ENCODE measurements around the gene CCL24. TPM values are rescaled to one million over a fixed set of nuclear protein-coding genes. Genes with fewer than 3 reads are reported as not detected.
"Not testable (repeated sequence)": the region's sequence is repeated elsewhere in the genome, so short reads cannot be mapped to it uniquely, and the experiment has no call there.

CCL24 gene
- total and polyA plus RNA-seq, 2 donors from 2014 or later, result not detected

DNA sequence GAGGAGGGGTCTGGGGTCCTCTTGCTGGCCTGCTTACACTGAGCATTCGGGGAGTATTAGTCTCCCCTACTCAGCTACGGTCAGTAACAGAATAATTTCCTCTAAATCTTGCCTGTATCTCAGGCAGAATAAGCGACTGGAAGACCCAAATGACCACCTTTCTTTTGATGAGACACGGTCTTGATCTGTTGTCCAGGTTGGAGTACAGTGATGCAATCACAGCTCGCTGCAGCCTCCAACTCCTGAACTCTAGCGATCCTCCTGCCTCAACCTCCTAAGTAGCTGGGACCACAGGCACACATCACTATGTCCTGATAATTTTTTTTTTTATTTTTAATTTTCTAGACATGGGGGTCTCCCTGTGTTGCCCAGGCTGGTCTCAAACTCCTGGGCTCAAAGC is 17.2 kb downstream of the CCL24 start:
- H3K9ac ChIP-seq (ENCODE audit: low read length in 3 of 3), result no peak overlapping the region
- no peaks in the 10 kb centered on the region for H3K4me1 ChIP-seq (ENCODE audit: control insufficient read depth in 2 of 3, insufficient read depth in 2 of 3, low read depth in 1 of 3, low read length in 3 of 3)
- H3K9me3 ChIP-seq (ENCODE audit: control insufficient read depth in 2 of 3, insufficient read depth in 1 of 3, low read length in 3 of 3), result no peaks in the 10 kb centered on the region
- intact Hi-C loops (cut with DNase I), result no loop called here
- TF ChIP-seq, protein P1, sequence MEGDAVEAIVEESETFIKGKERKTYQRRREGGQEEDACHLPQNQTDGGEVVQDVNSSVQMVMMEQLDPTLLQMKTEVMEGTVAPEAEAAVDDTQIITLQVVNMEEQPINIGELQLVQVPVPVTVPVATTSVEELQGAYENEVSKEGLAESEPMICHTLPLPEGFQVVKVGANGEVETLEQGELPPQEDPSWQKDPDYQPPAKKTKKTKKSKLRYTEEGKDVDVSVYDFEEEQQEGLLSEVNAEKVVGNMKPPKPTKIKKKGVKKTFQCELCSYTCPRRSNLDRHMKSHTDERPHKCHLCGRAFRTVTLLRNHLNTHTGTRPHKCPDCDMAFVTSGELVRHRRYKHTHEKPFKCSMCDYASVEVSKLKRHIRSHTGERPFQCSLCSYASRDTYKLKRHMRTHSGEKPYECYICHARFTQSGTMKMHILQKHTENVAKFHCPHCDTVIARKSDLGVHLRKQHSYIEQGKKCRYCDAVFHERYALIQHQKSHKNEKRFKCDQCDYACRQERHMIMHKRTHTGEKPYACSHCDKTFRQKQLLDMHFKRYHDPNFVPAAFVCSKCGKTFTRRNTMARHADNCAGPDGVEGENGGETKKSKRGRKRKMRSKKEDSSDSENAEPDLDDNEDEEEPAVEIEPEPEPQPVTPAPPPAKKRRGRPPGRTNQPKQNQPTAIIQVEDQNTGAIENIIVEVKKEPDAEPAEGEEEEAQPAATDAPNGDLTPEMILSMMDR (IDR thresholded peaks at IDR 0.05; ENCODE audit: borderline replicate concordance, extremely low read depth, insufficient read depth), result no peak
- H3K4me3 ChIP-seq (ENCODE audit: low read length in 3 of 3), result no peak overlapping the region
- no peak overlapping the region for H3K27ac ChIP-seq (ENCODE audit: low read depth in 2 of 2, low read length in 2 of 2)
- no peaks in the 10 kb centered on the region for H3K27me3 ChIP-seq (ENCODE audit: control insufficient read depth, insufficient read depth, low read length)
- H3K36me3 ChIP-seq (ENCODE audit: control insufficient read depth in 2 of 3, insufficient read depth in 3 of 3, low read length in 3 of 3), result no peaks in the 10 kb centered on the region
- DNase-seq (no peak), FAIRE-seq (no peak)

DNA sequence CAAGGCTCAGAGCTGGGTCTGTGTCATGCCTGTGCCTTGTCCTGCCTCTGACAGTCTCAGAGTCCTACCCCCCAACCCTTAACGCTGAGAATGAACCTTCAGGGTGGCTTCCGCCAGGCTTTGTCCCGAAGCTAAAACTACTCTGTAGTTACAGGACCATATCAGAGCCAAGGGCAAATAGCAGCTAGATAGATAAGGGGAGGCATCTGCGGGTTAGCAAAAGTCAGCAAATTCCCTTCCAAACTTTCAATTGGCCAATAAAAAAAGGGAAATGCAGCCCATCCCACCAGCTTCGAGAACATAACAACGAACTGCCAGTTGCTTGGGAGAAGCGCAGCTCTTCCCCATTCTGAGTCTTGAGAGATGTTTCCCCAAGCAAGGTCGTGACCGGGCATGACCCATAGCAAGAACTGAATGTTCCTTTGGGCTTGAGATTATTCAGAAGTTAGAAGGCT is 17.7 kb downstream of the CCL24 start:
- no peaks in the 10 kb centered on the region for H3K9me3 ChIP-seq (ENCODE audit: control insufficient read depth in 2 of 3, insufficient read depth in 1 of 3, low read length in 3 of 3)
- H3K4me3 ChIP-seq (ENCODE audit: low read length in 3 of 3), result no peak overlapping the region
- intact Hi-C loops (cut with DNase I), result no loop called here
- no peak for FAIRE-seq
- no peaks in the 10 kb centered on the region for H3K36me3 ChIP-seq (ENCODE audit: control insufficient read depth in 2 of 3, insufficient read depth in 3 of 3, low read length in 3 of 3)
- TF ChIP-seq, protein P1 (IDR thresholded peaks at IDR 0.05; ENCODE audit: borderline replicate concordance, extremely low read depth, insufficient read depth), result no peak
- no peak overlapping the region for H3K9ac ChIP-seq (ENCODE audit: low read length in 3 of 3)
- no peaks in the 10 kb centered on the region for H3K27me3 ChIP-seq (ENCODE audit: control insufficient read depth, insufficient read depth, low read length)
- H3K4me1 ChIP-seq (ENCODE audit: control insufficient read depth in 2 of 3, insufficient read depth in 2 of 3, low read depth in 1 of 3, low read length in 3 of 3), result no peaks in the 10 kb centered on the region
- H3K27ac ChIP-seq (ENCODE audit: low read depth in 2 of 2, low read length in 2 of 2), result peak overlapping the region in 1 of 2 donors; percentile 7
- DNase-seq, result peak in 2 of 5 donors; percentile 10 to 91

DNA sequence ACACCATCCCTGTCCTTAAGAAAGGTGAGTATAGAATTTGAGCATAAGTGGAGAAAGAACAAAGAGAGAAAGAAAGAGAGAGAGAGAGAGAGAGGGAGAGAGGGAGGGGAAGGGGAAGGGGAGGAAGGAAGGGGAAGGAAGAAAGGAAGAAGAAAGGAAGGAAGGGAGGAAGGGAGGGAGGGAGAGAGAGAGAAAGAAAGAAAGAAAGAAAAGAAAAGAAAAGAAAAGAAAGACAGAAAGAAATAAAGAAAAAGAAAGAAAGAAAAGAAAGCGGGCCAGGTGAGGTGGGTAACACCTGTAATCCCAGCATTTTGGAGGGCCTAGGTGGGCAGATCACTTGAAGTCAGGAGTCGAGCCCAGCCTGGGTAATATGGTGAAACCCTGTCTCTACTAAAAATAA is 19.9 kb downstream of the CCL24 start:
- intact Hi-C loops (cut with DNase I), result no loop called here
- H3K4me1 ChIP-seq (ENCODE audit: control insufficient read depth in 2 of 3, insufficient read depth in 2 of 3, low read depth in 1 of 3, low read length in 3 of 3), result no peaks in the 10 kb centered on the region

DNA sequence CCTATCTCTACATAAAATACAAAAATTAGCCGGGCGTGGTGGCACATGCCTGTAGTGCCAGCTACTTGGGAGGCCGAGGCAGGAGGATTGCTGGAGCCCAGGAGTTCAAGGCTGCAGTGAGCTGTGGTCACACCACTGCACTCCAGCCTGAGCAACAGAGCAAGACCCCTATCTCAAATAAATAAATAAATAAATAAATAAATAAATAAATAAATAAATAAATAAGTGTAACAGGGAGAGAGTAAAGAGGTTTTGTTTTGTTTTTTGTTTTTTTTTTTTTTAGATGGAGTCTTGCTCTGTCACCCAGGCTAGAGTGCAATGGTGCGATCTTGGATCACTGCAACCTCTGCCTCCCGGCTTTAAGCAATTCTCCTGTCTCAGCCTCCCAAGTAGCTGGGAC is 21.0 kb downstream of the CCL24 start:
- H3K4me3 ChIP-seq (ENCODE audit: low read length in 3 of 3); H3K9ac ChIP-seq (ENCODE audit: low read length in 3 of 3); H3K9me3 ChIP-seq (ENCODE audit: control insufficient read depth in 2 of 3, insufficient read depth in 1 of 3, low read length in 3 of 3); DNase-seq; FAIRE-seq; H3K4me1 ChIP-seq (ENCODE audit: control insufficient read depth in 2 of 3, insufficient read depth in 2 of 3, low read depth in 1 of 3, low read length in 3 of 3); H3K36me3 ChIP-seq (ENCODE audit: control insufficient read depth in 2 of 3, insufficient read depth in 3 of 3, low read length in 3 of 3); intact Hi-C loops (cut with DNase I); H3K27me3 ChIP-seq (ENCODE audit: control insufficient read depth, insufficient read depth, low read length); H3K27ac ChIP-seq (ENCODE audit: low read depth in 2 of 2, low read length in 2 of 2): not testable (repeated sequence)

More for the DNA sequence above, 19.9 kb downstream of the CCL24 start:
- Histone ChIP-seq H3K27me3 (ENCODE audit: control insufficient read depth, insufficient read depth, low read length) (no peaks in the 10 kb centered on the region), H3K27ac (ENCODE audit: low read depth in 2 of 2, low read length in 2 of 2) (no peak overlapping the region), H3K36me3 (ENCODE audit: control insufficient read depth in 2 of 3, insufficient read depth in 3 of 3, low read length in 3 of 3) (no peaks in the 10 kb centered on the region), H3K4me3 (ENCODE audit: low read length in 3 of 3) (no peak overlapping the region), H3K9me3 (ENCODE audit: control insufficient read depth in 2 of 3, insufficient read depth in 1 of 3, low read length in 3 of 3) (no peaks in the 10 kb centered on the region), H3K9ac (ENCODE audit: low read length in 3 of 3) (no peak overlapping the region)
- no peak for DNase-seq
- no peak for FAIRE-seq
- TF ChIP-seq, protein P1 (IDR thresholded peaks at IDR 0.05; ENCODE audit: borderline replicate concordance, extremely low read depth, insufficient read depth), result no peak

All from kidney (tissue), 14 donors.